ENCODE data around the gene SBF2. TPM values are rescaled to one million over a fixed set of nuclear protein-coding genes. Genes with fewer than 3 reads are reported as not detected.

SBF2 gene
- total RNA-seq, 4 donors from 2014 or later: 19.3 to 28.1 (median 25.8) TPM

- ATAC-seq (no peak), DNase-seq (no peak)
- Histone ChIP-seq H3K27ac (no peak overlapping the region), H3K36me3 (no peaks in the 10 kb centered on the region), H3K27me3 (no peaks in the 10 kb centered on the region), H3K9me3 (no peaks in the 10 kb centered on the region), H3K4me1 (no peaks in the 10 kb centered on the region), H3K4me3 (no peak overlapping the region)
- no peak for TF ChIP-seq POLR2A (IDR thresholded peaks at IDR 0.05)
- no peak for TF ChIP-seq CTCF (IDR thresholded peaks at IDR 0.05 in 4 of 5, conservative IDR thresholded peaks at IDR 0.05 in 1 of 5)
- in situ Hi-C loops (cut with MboI; ENCODE audit: low sequenced_read_pairs in 4 of 4): no loop called here
- intact Hi-C loops (cut with DNase I; ENCODE audit: low total_unique reads): no loop called here
These were observed 242.0 kb downstream of the SBF2 start for GRCh38 chr11:10051868-10052586.

- Histone ChIP-seq H3K4me1 (no peaks in the 10 kb centered on the region), H3K4me3 (no peak overlapping the region), H3K36me3 (no peaks in the 10 kb centered on the region), H3K27ac (no peak overlapping the region), H3K9me3 (peaks cover 0 to 4% (median 0%) of the 10 kb centered on the region in 3 donors), H3K27me3 (no peaks in the 10 kb centered on the region)
- DNase-seq (no peak), ATAC-seq (no peak)
- intact Hi-C loops (cut with DNase I; ENCODE audit: low total_unique reads): no loop called here
- in situ Hi-C loops (cut with MboI; ENCODE audit: low sequenced_read_pairs in 4 of 4): no loop called here
- no peak for TF ChIP-seq POLR2A (IDR thresholded peaks at IDR 0.05)
- no peak for TF ChIP-seq CTCF (IDR thresholded peaks at IDR 0.05 in 4 of 5, conservative IDR thresholded peaks at IDR 0.05 in 1 of 5)
These were observed 243.5 kb downstream of the SBF2 start for GRCh38 chr11:10050561-10050960.

DNA sequence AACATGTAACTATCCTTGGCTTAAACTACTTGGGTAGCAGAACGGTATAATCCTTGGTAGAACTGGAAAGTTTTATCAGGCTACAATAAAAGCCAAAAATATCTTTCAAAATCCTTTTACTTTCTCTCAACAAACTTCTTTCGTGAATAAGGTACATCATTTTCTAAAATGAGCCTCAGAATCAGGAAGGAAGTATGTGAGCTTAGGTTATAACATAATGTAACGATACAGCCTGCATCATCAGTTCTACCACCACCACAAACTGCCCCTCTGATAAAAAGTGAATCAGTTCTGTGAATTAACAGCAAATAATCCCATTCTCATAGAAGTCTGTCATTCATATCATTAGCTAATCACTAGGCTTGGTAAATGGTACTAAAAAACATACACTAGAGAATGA is 244.3 kb downstream of the SBF2 start:
- no peaks in the 10 kb centered on the region for H3K36me3 ChIP-seq
- intact Hi-C loops (cut with DNase I; ENCODE audit: low total_unique reads): no loop called here
- H3K9me3 ChIP-seq: peaks cover 0 to 8% (median 0%) of the 10 kb centered on the region in 3 donors
- in situ Hi-C loops (cut with MboI; ENCODE audit: low sequenced_read_pairs in 4 of 4): no loop called here
- no peak for TF ChIP-seq CTCF (IDR thresholded peaks at IDR 0.05 in 4 of 5, conservative IDR thresholded peaks at IDR 0.05 in 1 of 5)
- no peak for TF ChIP-seq POLR2A (IDR thresholded peaks at IDR 0.05)
- DNase-seq (no peak), ATAC-seq (no peak)
- H3K27ac ChIP-seq: no peak overlapping the region
- H3K4me1 ChIP-seq: no peaks in the 10 kb centered on the region
- no peak overlapping the region for H3K4me3 ChIP-seq
- H3K27me3 ChIP-seq: no peaks in the 10 kb centered on the region

DNA sequence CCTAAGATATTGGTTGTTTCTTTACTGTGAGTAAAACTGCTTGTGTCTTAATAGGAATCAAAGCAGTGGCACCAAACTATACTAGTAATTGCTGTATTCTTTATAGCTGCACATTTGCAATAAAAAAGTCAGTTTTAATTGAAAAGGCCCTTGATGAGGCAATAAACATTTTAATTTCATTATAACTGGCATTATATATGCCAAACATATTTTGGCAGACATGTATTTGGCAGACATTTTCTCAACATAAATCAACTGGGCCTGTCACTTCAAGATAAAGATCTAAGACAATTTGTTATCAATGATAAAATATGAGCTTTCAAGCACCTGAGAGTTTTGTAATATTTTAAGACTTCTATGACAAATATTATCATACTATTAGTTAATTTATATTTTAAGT is 245.7 kb downstream of the SBF2 start:
- TF ChIP-seq POLR2A (IDR thresholded peaks at IDR 0.05): no peak
- no peak for TF ChIP-seq CTCF (IDR thresholded peaks at IDR 0.05 in 4 of 5, conservative IDR thresholded peaks at IDR 0.05 in 1 of 5)
- peaks cover 0 to 15% (median 0%) of the 10 kb centered on the region in 3 donors for H3K9me3 ChIP-seq
- H3K4me3 ChIP-seq: no peak overlapping the region
- H3K4me1 ChIP-seq: no peaks in the 10 kb centered on the region
- no peak overlapping the region for H3K27ac ChIP-seq
- H3K36me3 ChIP-seq: no peaks in the 10 kb centered on the region
- no peaks in the 10 kb centered on the region for H3K27me3 ChIP-seq
- no peak for DNase-seq
- intact Hi-C loops (cut with DNase I; ENCODE audit: low total_unique reads) (no loop called here), in situ Hi-C loops (cut with MboI; ENCODE audit: low sequenced_read_pairs in 4 of 4) (no loop called here)
- no peak for ATAC-seq

GRCh38 chr11:10044618-10045017 is 249.4 kb downstream of the SBF2 start:
- peaks cover 0 to 15% (median 0%) of the 10 kb centered on the region in 3 donors for H3K9me3 ChIP-seq
- TF ChIP-seq POLR2A (IDR thresholded peaks at IDR 0.05): no peak
- TF ChIP-seq CTCF (IDR thresholded peaks at IDR 0.05 in 4 of 5, conservative IDR thresholded peaks at IDR 0.05 in 1 of 5): no peak

More at GRCh38 chr11:10044618-10045017, 249.4 kb downstream of the SBF2 start:
- intact Hi-C loops (cut with DNase I; ENCODE audit: low total_unique reads): no loop called here
- no peaks in the 10 kb centered on the region for H3K27me3 ChIP-seq
- no peaks in the 10 kb centered on the region for H3K4me1 ChIP-seq
- DNase-seq (no peak), ATAC-seq (no peak)
- in situ Hi-C loops (cut with MboI; ENCODE audit: low sequenced_read_pairs in 4 of 4): no loop called here
- no peak overlapping the region for H3K27ac ChIP-seq
- no peaks in the 10 kb centered on the region for H3K36me3 ChIP-seq
- H3K4me3 ChIP-seq: no peak overlapping the region

Data from gastrocnemius medialis (tissue), 4 donors.